Lower leg skin (tissue), 4 donors: ENCODE data around the gene YY2. TPM values are rescaled to one million over a fixed set of nuclear protein-coding genes. Genes with fewer than 3 reads are reported as not detected.

ENCODE experiments used
- DNase-seq, 2 donors: peaks; one replicate each; pipeline ENCODE4 v3.0.0-alpha.2; 2019; ENCODE audit warnings: low spot score in 2 of 2
- H3K4me3 ChIP-seq: fragments of 200-600 bp; sonication (generic); 2 replicates; pipeline ENCODE4 v1.5.1; 2017; ENCODE audit warnings: mild to moderate bottlenecking, low read depth; ENCODE audit not compliant: poor library complexity, severe bottlenecking
- CTCF ChIP-seq, 3 donors: fragments of 450-650 bp; IDR thresholded peaks; one replicate each; pipeline ENCODE4 v1.5.1; 2016; ENCODE audit warnings: antibody characterized with exemption in 3 of 3, mild to moderate bottlenecking in 3 of 3, moderate library complexity in 2 of 3
- POLR2A ChIP-seq, 2 donors: fragments of 450-650 bp; IDR thresholded peaks; one replicate each; pipeline ENCODE4 v1.6.1; 2016 to 2017; ENCODE audit warnings: antibody characterized with exemption in 2 of 2, mild to moderate bottlenecking in 1 of 2, moderate library complexity in 1 of 2
- whole genome bisulfite sequencing, 2 donors: methylation state at CpG; one replicate each; pipeline ENCODE4 v1.1.5; 2018; 5-methylcytosine and 5-hydroxymethylcytosine counted together
- intact Hi-C: fragments of 100-400 bp; cut with DNase I; formaldehyde crosslinking; loops from one replicate; pipeline ENCODE4 v1.15.0; 2023; ENCODE audit warnings: low total_unique reads
- total RNA-seq, 4 donors: library from RNA; depleted of rRNA; stranded (reverse); fragments of >200 nt; gene quantifications; one replicate each; pipeline ENCODE4 v1.1.0, GENCODE V29; 2016

The YY2 gene
- total RNA-seq, 4 donors from 2014 or later = 0.42 to 2.6 (median 1.7) TPM

- intact Hi-C loops = no loop called here
- no peak for DNase-seq
- TF ChIP-seq CTCF (IDR thresholded peaks at IDR 0.05) (no peak), POLR2A (IDR thresholded peaks at IDR 0.05) (no peak)
- WGBS, 2 donors = 3 to 32% methylated on average over 6 of the region's 6 CpGs
- H3K4me3 ChIP-seq = peak overlapping the region; percentile 47
Observed at GRCh38 chrX:21840193-21840545, 15.6 kb upstream of the YY2 start.

GRCh38 chrX:21843179-21843578 is 12.6 kb upstream of the YY2 start:
- TF ChIP-seq POLR2A (IDR thresholded peaks at IDR 0.05) = no peak
- TF ChIP-seq CTCF (IDR thresholded peaks at IDR 0.05) = no peak
- no peak for DNase-seq
- no peak overlapping the region for H3K4me3 ChIP-seq
- WGBS, 2 donors = 66 to 74% methylated on average over 5 of the region's 5 CpGs
- intact Hi-C loops = no loop called here

GRCh38 chrX:21845096-21845495 is 10.7 kb upstream of the YY2 start:
- no peak overlapping the region for H3K4me3 ChIP-seq
- no peak for DNase-seq
- TF ChIP-seq CTCF (IDR thresholded peaks at IDR 0.05) (no peak), POLR2A (IDR thresholded peaks at IDR 0.05) (no peak)
- intact Hi-C loops = no loop called here
- 85 to 92% methylated on average over 6 of the region's 6 CpGs for WGBS, 2 donors

- H3K4me3 ChIP-seq = no peak overlapping the region
- WGBS, 2 donors = 93 to 100% methylated on average over 1 of the region's 1 CpG
- no peak for DNase-seq
- TF ChIP-seq CTCF (IDR thresholded peaks at IDR 0.05) = no peak
- TF ChIP-seq POLR2A (IDR thresholded peaks at IDR 0.05) = no peak
- intact Hi-C loops = no loop called here
Observed at GRCh38 chrX:21847342-21847741, 8.4 kb upstream of the YY2 start.

- TF ChIP-seq CTCF (IDR thresholded peaks at IDR 0.05) (no peak), POLR2A (IDR thresholded peaks at IDR 0.05) (no peak)
- intact Hi-C loops = no loop called here
- no peak overlapping the region for H3K4me3 ChIP-seq
- no peak for DNase-seq
Observed at GRCh38 chrX:21853578-21853977, 2.2 kb upstream of the YY2 start.

- whole genome bisulfite sequencing, 2 donors = 94 to 98% methylated on average over 18 to 21 of the region's 21 CpGs
- no peak for TF ChIP-seq CTCF (IDR thresholded peaks at IDR 0.05)
- TF ChIP-seq POLR2A (IDR thresholded peaks at IDR 0.05) = no peak
- intact Hi-C loops = no loop called here
- no peak for DNase-seq
- no peak overlapping the region for H3K4me3 ChIP-seq
Observed at GRCh38 chrX:21856504-21856903, 717 bp downstream of the YY2 start.
